Skeletal muscle cell (primary cell): ENCODE data around the gene TMEM231.
"Not testable (repeated sequence)": the region's sequence is repeated elsewhere in the genome, so short reads cannot be mapped to it uniquely, and the experiment has no call there.

Experiments used
- DNase-seq: peaks from one replicate; pipeline ENCODE4 v3.0.0-alpha.2; 2010; ENCODE audit warnings: low read depth
- H3K4me3 ChIP-seq: 2 replicates; pipeline ENCODE4 v1.5.1; 2011; ENCODE audit warnings: low read depth, mild to moderate bottlenecking, control low read depth, low read length, moderate library complexity

TMEM231 gene

DNA sequence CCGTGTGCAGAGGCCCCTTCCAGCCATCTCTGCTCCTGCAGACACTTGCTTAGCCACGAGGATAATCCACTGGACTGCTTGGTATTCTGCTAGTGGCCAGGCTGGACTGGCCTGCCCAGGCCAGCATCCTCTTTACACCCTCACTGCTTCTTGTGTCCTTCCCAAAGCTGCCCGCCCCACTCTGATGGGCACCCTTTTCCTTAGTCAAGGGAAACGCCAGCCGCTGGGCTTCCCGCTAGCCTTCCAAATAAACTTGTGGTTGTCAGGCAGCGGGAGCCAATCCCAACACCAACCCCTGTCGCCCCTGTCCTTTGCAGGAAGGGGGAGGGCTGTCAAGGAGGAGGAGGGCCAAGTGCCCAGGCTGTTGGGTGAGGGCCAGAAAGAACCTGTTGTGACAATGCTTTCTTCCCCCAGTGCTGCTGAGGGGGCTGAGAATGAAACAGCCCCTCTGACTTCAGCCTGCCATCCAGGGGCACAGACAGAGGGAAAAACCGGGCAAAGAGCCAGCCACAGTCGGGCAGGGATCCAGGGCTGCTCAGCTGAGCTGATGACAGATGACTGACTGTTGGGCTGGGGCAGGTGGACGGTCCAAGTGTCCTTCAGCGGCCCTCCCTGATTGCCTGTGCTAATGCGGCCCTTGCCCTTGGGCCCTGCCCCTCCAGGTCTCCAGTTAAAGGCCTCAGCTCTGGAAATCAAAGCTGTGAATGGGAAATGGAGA, 57.3 kb downstream of the TMEM231 start:
- DNase-seq, H3K4me3 ChIP-seq: not testable (repeated sequence)

DNA sequence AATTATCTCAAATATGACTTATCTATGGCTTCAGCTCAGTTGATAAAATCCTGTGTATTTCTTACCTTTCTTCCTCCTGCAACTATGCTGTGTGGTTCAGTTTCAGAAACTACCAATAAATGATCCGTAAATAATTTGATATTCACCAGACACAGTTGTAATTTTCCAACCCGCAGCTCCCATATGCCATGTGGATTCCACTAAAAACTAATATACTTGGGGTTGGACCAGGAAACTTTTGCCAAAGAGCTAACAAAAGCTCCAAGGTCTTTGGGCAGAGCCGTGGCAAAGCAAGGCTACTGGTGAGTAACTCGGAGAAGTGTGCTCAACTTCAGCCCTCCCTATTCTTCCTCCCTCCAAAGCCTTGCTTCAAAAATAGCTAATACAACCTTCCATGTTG, 58.5 kb downstream of the TMEM231 start:
- H3K4me3 ChIP-seq = no peak overlapping the region
- no peak for DNase-seq

DNA sequence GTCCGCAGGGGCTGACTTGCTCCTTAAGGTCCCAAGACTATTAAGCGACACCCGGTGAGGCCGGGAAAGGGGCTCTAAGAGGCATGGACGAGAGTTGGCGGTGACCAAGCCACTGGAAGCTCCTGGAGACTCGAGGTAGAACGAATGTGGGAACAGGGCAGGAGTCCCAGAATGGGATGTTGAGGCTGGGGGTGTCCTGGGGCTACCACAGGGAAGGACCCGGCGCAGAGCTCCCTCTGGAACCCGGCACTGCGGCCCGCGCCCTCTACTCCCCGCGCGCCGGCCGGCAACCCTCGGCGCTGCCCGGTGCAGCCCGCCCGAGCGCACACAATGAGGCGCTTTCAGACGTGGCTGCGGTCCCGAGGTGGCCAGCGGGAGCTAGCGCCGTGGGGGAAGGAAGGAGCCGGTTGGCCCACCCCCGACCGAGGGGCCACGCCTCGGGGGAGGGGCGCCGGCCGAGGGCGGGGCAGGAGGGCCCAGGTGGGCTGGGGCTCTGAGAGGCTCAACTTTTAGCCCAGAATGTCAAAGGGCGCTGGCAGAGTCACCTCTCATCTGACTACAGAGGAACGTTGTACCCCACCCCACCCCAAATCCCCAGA, 60.9 kb downstream of the TMEM231 start, which contains the start of gene CHST6:
CHST6 (minus strand) TSS at position 366 of the 599 bp plus-strand sequence. CDS start 15,613 bp downstream, outside the sequence.
- DNase-seq = no peak
- H3K4me3 ChIP-seq = peak within 1 kb of the TSS; percentile 54

DNA sequence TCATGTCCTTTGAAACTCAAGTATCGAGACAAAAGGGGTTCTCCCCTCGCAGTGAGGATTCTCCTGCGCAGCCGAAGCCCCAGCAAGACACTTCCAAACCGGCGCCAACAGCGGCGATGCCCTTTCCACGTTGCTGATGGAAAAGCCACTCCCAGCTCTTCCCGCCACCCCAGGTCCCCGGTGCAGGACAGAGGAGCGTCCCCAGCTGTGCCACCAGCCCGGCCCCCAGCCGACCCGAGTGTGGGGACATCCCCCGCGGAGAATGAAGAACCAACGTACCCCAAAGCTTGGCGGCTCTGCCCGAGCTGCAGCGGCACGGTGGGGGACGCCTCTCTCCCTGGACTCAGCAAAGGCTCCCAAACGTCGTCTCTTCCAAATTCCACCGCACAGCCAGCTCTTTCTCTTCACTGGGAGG, 61.4 kb downstream of the TMEM231 start:
- peak overlapping the region; percentile 54 for H3K4me3 ChIP-seq

DNA sequence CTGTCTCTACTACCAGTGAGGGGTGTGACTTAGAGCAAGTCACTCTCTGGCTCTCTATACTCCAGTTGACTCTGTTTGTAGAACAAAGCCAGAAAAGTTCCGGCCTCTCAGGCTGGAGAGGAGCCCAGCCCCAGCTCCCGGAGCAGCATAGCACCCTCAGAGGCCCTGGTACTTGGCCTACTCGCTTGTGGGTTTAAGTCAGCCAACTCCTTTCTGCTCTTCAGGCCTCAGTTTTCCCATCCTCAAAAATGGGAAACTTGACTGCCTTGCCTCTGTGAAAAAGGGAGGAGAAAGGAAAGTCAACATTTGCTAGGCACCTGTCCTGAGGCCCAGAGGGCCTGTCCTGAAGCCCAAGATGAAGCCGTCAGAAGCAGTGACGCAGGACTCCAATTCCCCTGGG, 61.9 kb downstream of the TMEM231 start:
- peak overlapping the region; percentile 54 for H3K4me3 ChIP-seq

More for the DNA sequence above, 61.4 kb downstream of the TMEM231 start:
- no peak for DNase-seq

DNA sequence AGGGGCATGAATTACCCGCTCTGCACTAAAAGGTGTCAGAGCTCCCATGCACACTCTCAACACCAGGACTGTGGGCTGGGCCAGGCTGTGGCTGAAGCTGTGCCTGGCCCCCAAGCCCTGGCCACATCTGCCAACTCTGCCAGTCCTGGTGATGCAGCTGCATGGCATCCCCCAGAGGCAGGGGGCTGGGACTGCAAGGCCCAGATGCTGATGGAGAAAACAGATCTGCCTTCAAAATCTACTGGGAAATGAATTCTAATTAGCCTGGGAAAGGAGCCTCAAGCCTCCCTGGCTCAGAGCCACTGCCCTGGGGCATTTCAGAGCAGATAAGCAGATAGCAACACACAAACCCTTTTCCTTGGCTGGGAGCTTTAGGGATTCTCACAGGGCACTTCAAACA, 64.2 kb downstream of the TMEM231 start:
- no peak overlapping the region for H3K4me3 ChIP-seq
- no peak for DNase-seq

More for the DNA sequence above, 61.9 kb downstream of the TMEM231 start:
- DNase-seq = no peak

DNA sequence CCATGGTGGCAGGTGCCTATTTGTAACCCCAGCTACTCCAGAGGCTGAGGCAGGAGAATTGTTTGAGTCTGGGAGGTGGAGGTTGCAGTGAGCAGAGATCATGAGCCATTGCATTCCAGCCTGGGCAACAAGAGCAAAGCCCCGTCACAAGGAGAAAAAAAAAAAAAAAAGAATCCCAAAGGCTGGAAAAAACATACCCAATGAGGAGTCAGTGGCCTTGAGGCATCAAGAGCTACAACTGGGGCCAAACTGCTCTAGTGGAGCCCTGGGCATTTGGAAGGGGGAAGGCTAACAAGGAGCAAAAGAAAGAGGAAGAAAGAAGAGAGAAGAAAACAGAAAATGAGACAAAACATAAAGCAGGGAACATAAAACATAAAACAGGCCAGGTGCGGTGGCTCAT, 67.7 kb downstream of the TMEM231 start:
- no peak for DNase-seq
- no peak overlapping the region for H3K4me3 ChIP-seq
